CD4-positive, alpha-beta T cell (primary cell): Measurements from ENCODE around the gene WDR90. TPM values are rescaled to one million over a fixed set of nuclear protein-coding genes. Genes with fewer than 3 reads are reported as not detected.

Experiments
- ATAC-seq: fragments of 200-7000 bp; cut with Tn5 transposase; one replicate; pipeline ENCODE4 v1.10.0; 2022; ENCODE audit warnings: mild to moderate bottlenecking; ENCODE audit not compliant: poor library complexity
- CTCF ChIA-PET: fragments of 350-600 bp; sonication (Branson Sonifier 250); formaldehyde crosslinking; loops from one replicate; lab custom pipeline; 2021; ENCODE audit warnings: antibody characterized with exemption, inconsistent platforms; lab: Charles Lee
- POLR2A ChIA-PET: fragments of 350-600 bp; sonication (Branson Sonifier 250); formaldehyde crosslinking; loops from one replicate; lab custom pipeline; 2021; ENCODE audit warnings: antibody characterized with exemption, inconsistent platforms; lab: Charles Lee
- DNase-seq, 14 experiments: peaks; one replicate each; pipeline ENCODE4 v3.0.0-alpha.2; 2013 to 2020; ENCODE audit warnings: mixed read lengths in 2 of 14
- H3K27ac ChIP-seq, 2 donors: one replicate each; pipeline versions ENCODE4 v1.5.1 to v1.7.0; 2013; ENCODE audit warnings: low read length in 2 of 2, low read depth in 1 of 2, mild to moderate bottlenecking in 1 of 2
- H3K27me3 ChIP-seq, 2 experiments: 1 replicate in 1 of 2; 2 replicates in 1 of 2; pipeline versions ENCODE4 v1.6.1 to v1.7.0; 2013; ENCODE audit warnings: low read length in 2 of 2, control low read depth in 1 of 2, mild to moderate bottlenecking in 1 of 2, moderate library complexity in 1 of 2; ENCODE audit not compliant: insufficient read depth in 2 of 2, control insufficient read depth in 1 of 2
- H3K36me3 ChIP-seq: one replicate; pipeline ENCODE4 v1.6.1; 2013; ENCODE audit warnings: low read length, control low read depth; ENCODE audit not compliant: insufficient read depth
- H3K4me1 ChIP-seq: one replicate; pipeline ENCODE4 v1.6.1; 2013; ENCODE audit warnings: low read length, control low read depth; ENCODE audit not compliant: insufficient read depth
- H3K4me3 ChIP-seq: one replicate; pipeline ENCODE4 v1.5.1; 2013; ENCODE audit warnings: mild to moderate bottlenecking, low read length, moderate library complexity
- H3K9me3 ChIP-seq, 2 experiments: 1 replicate in 1 of 2; 2 replicates in 1 of 2; pipeline versions ENCODE4 v1.6.1 to v1.7.0; 2013; ENCODE audit warnings: low read length in 2 of 2, mild to moderate bottlenecking in 2 of 2, control low read depth in 1 of 2, moderate library complexity in 1 of 2; ENCODE audit not compliant: control insufficient read depth in 1 of 2, insufficient read depth in 1 of 2
- H3K27ac Mint-ChIP-seq: one replicate; pipeline ENCODE4 v1.8.0; 2020; ENCODE audit warnings: mixed read lengths
- H3K27me3 Mint-ChIP-seq: one replicate; pipeline ENCODE4 v1.8.0; 2021; ENCODE audit warnings: mixed read lengths
- H3K36me3 Mint-ChIP-seq: one replicate; pipeline ENCODE4 v1.8.0; 2021; ENCODE audit warnings: low read depth, mixed read lengths
- H3K4me1 Mint-ChIP-seq: one replicate; pipeline ENCODE4 v1.8.0; 2021; ENCODE audit warnings: low read depth, mixed read lengths
- H3K4me3 Mint-ChIP-seq: one replicate; pipeline ENCODE4 v1.8.0; 2020; ENCODE audit warnings: mild to moderate bottlenecking, mixed read lengths
- H3K9me3 Mint-ChIP-seq: one replicate; pipeline ENCODE4 v1.8.0; 2020; ENCODE audit warnings: mixed read lengths
- CTCF ChIP-seq: fragments of 200-600 bp; IDR thresholded peaks from one replicate; pipeline ENCODE4 v1.8.0; 2022; ENCODE audit warnings: antibody characterized with exemption, mild to moderate bottlenecking
- intact Hi-C, 2 experiments: fragments of 100-400 bp; cut with DNase I in 1 of 2; cut with micrococcal nuclease in 1 of 2; formaldehyde crosslinking; loops; one replicate each; pipeline versions ENCODE4 v1.15.1 to v1.9.0; 2023 to 2025; cut with DNase I, micrococcal nuclease
- total RNA-seq, 174 experiments: library from RNA in 2 of 174; stranded (reverse) in 2 of 174; gene quantifications; one replicate each; pipeline ENCODE4 v1.2.3 and lab custom pipeline; 2021 to 2026

WDR90 gene
- total RNA-seq, 2 experiments from 2014 or later = 8.1 to 10.3 TPM

- peaks cover 41% of the 10 kb centered on the region for H3K4me1 ChIP-seq
- Mint-ChIP-seq H3K9me3 (no peaks in the 10 kb centered on the region), H3K4me1 (peaks cover 21% of the 10 kb centered on the region), H3K27me3 (no peaks in the 10 kb centered on the region), H3K4me3 (no peak overlapping the region), H3K27ac (no peak overlapping the region), H3K36me3 (peaks cover 11% of the 10 kb centered on the region)
- POLR2A ChIA-PET = interaction anchor here (0.8 to 1.8 kb wide), 6 partner anchors 8 to 28 kb away, joined by 3 to 8 read pairs (median 4); partner anchors contain the start of genes JMJD8, RHOT2 and WDR24
- intact Hi-C loops = no loop called here
- H3K27me3 ChIP-seq = peaks cover 8 to 12% of the 10 kb centered on the region in 2 experiments
- no peak for TF ChIP-seq CTCF
- no peak overlapping the region for H3K4me3 ChIP-seq
- DNase-seq (no peak), ATAC-seq (no peak)
- H3K27ac ChIP-seq = no peak overlapping the region
- peaks cover 21% of the 10 kb centered on the region for H3K36me3 ChIP-seq
- H3K9me3 ChIP-seq = no peaks in the 10 kb centered on the region
- CTCF ChIA-PET = interaction anchor here (0.8 kb wide), 1 partner anchor 28 kb away, joined by 3 read pairs; no protein-coding TSS in a partner anchor
Measured at GRCh38 chr16:675884-676564, 26.9 kb downstream of the WDR90 start.

DNA sequence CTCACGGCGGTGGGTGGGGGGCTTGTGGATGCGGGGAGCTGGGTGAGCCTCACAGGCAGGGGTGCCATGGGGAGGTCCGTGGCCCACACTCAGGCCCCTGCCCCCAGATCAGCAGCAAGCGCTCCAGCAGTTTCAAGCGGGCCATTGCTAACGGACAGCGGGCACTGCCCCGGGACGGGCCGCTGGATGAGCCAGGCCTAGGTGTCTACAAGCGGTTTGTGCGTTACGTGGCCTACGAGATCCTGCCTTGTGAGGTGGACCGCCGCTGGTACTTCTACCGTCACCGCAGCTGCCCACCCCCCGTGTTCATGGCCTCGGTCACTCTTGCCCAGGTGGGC lies 27.4 kb downstream of the WDR90 start:
- intact Hi-C loops = no loop called here
- ATAC-seq (no peak), DNase-seq (no peak)
- ChIA-PET CTCF (interaction anchor here (0.8 kb wide), 1 partner anchor 28 kb away, joined by 3 read pairs; no protein-coding TSS in a partner anchor), POLR2A (interaction anchor here (1.4 to 1.8 kb wide), 4 partner anchors 9 to 19 kb away, joined by 4 to 8 read pairs (median 5); partner anchors contain the start of genes RHOT2 and WDR24)
- Mint-ChIP-seq H3K36me3 (peaks cover 16% of the 10 kb centered on the region), H3K27ac (peak overlapping the region; percentile 74), H3K9me3 (no peaks in the 10 kb centered on the region), H3K4me1 (peaks cover 21% of the 10 kb centered on the region), H3K27me3 (no peaks in the 10 kb centered on the region), H3K4me3 (peak overlapping the region; percentile 56)
- TF ChIP-seq CTCF = no peak
- H3K9me3 ChIP-seq = no peaks in the 10 kb centered on the region
- H3K4me3 ChIP-seq = no peak overlapping the region
- H3K36me3 ChIP-seq = peaks cover 17% of the 10 kb centered on the region
- H3K27ac ChIP-seq = no peak overlapping the region
- H3K27me3 ChIP-seq = peaks cover 8 to 12% of the 10 kb centered on the region in 2 experiments
- H3K4me1 ChIP-seq = peaks cover 46% of the 10 kb centered on the region

DNA sequence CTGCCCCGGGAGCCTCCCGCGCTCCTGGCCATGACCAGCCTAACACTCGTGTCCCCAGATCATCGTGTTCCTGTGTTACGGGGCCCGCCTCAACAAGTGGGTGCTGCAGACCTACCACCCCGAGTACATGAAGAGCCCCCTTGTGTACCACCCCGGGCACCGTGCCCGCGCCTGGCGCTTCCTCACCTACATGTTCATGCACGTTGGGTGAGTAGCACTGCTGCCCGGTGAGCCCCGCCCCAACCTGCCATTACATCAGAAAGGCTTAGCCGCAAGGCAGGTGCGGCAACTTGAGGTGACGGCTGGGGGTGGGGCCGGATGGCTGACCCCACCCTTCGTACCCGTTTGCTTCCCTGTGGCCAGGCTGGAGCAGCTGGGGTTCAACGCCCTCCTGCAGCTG lies 27.7 kb downstream of the WDR90 start:
- H3K27me3 Mint-ChIP-seq = no peaks in the 10 kb centered on the region
- Histone ChIP-seq H3K36me3 (peaks cover 19% of the 10 kb centered on the region), H3K9me3 (no peaks in the 10 kb centered on the region), H3K27me3 (peaks cover 8 to 12% of the 10 kb centered on the region in 2 experiments), H3K27ac (no peak overlapping the region), H3K4me1 (peaks cover 50% of the 10 kb centered on the region), H3K4me3 (no peak overlapping the region)
- no peak for TF ChIP-seq CTCF
- ChIA-PET CTCF (no interaction called here), POLR2A (interaction anchor here (1.4 kb wide), 1 partner anchor 13 kb away, joined by 4 read pairs; no protein-coding TSS in a partner anchor)
- no peak for ATAC-seq
- peak in 9 of 14 experiments; percentile 31 to 69 (median 48) for DNase-seq
- intact Hi-C loops = no loop called here
- H3K4me3 Mint-ChIP-seq = peak overlapping the region; percentile 56
- peak overlapping the region; percentile 74 for H3K27ac Mint-ChIP-seq
- peaks cover 20% of the 10 kb centered on the region for H3K36me3 Mint-ChIP-seq
- peaks cover 21% of the 10 kb centered on the region for H3K4me1 Mint-ChIP-seq
- H3K9me3 Mint-ChIP-seq = no peaks in the 10 kb centered on the region
